Central memory CD4-positive, alpha-beta T cell (primary cell): Measurements from ENCODE around the gene CD8A.
"Not testable (repeated sequence)": the region's sequence is repeated elsewhere in the genome, so short reads cannot be mapped to it uniquely, and the experiment has no call there.

Source experiments
- DNase-seq: peaks from one replicate; pipeline ENCODE4 v3.0.0; 2022
- total RNA-seq, 3 experiments: gene quantifications; one replicate each; lab custom pipeline; 2026; lab: John Stamatoyannopoulos, UW

CD8A gene
- total RNA-seq = 0.14 to 1.7 (median 0.65) reads per million in 3 experiments

DNA sequence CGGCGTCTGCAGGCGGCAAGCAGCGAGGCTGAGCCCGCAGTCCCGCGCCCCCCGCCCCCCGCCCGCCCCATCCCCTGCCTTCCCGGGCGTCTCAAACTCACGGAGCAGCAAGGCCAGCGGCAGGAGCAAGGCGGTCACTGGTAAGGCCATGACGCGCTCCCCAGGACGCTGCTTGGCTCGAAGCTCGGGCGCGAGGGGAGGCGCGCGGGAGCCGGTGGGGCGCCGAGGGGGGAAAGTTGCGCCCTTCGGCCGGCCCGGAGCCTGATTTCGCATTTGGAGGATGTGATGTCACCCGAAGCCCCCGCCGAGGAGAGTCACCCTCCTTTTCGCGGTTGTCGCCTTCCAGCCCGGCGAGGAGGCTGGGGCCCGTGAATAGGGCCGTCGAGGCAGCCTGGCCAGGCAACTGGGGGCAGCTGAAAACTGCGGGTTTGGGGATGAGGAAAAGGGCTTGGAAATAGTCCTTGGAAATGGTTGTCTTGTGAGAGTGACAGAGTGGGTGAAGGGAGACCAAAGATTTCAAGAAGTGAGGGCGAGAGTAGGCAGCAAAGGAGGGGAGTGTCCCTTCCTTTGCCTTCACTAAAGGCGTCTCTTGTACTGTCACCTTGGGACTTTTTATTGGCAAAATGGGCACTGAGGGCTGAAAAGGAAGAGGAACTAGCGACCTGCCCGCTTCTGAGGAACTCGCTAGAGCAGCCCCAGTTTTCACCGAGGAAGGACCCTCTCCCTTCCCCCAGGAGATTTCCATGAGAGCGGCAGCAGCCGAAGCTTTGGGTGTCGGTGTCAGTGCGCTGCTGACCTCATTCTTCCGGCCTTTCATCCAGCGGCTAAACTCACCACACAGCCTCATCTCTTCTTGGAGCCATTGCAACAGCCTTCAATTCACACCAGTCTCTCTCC lies at the start of gene CD8A:
Gene CD8A (minus strand): TSS at position 238 of the 897 bp plus-strand sequence. CDS start 88 bp downstream, at position 150.
- no peak for DNase-seq

DNA sequence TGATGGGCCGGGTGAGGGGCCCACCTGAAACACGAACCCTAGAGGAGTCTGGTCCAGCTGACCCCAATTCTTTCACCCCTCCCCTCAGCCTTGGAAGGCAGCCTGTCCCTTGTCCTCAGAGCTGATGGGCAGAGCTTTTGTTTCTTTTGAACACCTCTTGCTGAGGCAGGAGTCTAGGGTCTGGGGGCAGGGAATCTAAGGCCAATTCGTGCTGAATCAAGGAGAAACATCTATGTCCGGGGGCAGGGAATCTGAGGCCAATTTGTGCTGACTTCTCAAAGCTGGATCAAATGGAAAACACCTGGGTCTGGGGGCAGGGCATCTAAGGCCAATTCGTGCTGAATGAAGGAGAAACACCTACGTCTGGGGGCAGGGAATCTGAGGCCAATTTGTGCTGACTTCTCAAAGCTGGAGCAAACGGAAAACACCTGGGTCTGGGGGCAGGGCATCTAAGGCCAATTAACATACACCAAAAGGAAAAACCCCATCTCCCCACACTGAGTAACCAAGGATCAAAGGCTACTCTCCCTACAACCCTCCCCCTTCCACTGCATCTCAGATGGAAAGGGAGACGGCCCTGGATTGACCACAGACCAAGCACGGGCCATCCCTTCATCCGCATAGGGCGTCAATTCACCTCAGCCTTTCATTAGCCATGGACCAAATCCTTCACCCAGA lies 49.3 kb upstream of the CD8A start:
- DNase-seq = not testable (repeated sequence)

DNA sequence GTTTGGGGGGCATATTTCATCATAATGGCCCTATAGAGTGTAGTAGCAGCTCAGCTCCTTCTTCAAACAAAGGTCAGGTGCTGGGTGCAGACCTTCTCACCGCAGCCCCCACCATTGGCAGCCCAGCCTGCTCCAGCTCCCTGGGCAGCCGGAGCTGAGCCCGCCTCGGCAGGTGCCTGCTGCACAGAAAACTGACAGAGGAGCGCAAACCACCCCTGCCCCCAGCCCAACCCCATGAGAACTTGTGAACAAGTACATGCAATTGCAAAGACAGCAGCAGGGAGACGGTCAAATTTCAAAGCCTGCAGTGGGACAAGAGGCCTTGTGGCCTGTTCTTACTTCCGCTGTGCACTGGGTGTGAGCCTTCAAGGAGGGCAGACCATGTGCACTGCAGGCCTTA lies 48.7 kb upstream of the CD8A start:
- DNase-seq = not testable (repeated sequence)

DNA sequence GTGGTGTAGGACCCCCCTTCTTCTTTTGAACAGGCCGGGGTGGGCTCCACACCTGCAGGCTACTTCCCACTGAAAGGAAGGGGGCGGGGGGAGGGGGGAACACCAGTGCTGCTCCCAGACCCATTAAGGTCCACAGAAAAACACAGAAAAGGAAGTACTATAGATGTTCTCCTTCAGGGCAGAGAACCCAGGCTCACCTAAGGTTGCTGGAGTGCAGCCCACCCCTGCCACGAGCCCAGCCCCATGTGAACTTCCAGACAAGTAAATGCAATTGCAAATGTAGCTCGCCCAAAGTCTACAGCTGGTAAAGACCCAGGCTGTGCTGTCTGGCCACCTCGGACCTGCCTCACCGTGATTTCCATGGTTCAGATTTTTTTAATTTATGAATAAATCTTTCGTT lies 47.0 kb upstream of the CD8A start:
- not testable (repeated sequence) for DNase-seq

DNA sequence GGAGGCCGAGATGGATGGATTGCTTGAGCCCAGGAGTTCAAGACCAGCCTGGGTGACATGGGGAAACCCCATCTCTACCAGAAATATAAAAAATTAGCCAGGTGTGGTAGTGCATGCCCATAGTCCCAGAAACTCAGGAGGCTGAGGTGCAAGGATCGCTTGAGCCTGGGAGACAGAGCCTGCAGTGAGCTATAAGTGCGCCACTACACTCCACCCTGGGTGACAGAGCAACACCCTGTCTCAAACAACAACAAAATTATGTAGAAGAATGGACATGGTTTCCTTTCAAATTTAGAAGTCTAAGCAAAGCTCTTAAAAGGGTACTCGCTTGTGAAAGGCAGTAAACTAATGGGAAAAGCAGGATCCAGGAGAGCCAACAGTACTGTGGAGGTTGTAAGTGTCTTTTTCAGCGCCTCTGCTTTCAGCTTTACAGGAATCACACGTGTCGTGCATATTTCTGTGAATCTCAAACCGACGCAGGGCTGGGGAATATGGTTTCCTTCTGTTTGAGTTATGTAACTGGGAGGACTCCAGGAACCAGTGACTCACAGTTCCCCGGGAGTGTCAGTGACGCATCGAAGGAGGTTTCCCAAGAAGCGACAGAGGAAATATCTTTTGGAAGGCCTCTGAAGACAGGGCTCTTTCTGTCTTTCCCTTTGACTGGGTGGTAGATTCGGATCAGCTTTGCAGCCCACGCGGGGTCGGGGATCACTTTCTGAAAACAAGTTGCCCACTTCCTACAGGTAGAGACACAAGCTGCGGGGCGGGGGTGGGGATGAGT lies 46.4 kb upstream of the CD8A start:
- DNase-seq = not testable (repeated sequence)

DNA sequence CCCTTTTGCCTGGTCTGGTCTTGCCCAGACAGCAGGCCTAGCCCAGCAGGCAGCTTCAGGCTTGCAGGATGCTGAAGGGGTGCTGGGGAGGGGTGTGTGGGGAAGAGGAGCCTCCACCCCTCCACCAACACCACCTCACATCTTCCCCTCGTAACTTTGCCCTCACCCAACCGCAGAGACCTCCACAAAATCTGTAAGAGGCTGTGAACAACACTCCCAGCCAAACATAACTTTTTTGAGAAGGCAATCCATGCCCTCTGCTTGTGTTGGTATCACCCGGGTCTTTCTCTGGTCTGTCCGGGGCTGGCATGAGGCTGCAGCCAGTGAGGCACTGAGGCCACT lies 44.8 kb upstream of the CD8A start:
- not testable (repeated sequence) for DNase-seq

GRCh38 chr2:86833315-86833714 lies 42.6 kb upstream of the CD8A start:
- DNase-seq = no peak

DNA sequence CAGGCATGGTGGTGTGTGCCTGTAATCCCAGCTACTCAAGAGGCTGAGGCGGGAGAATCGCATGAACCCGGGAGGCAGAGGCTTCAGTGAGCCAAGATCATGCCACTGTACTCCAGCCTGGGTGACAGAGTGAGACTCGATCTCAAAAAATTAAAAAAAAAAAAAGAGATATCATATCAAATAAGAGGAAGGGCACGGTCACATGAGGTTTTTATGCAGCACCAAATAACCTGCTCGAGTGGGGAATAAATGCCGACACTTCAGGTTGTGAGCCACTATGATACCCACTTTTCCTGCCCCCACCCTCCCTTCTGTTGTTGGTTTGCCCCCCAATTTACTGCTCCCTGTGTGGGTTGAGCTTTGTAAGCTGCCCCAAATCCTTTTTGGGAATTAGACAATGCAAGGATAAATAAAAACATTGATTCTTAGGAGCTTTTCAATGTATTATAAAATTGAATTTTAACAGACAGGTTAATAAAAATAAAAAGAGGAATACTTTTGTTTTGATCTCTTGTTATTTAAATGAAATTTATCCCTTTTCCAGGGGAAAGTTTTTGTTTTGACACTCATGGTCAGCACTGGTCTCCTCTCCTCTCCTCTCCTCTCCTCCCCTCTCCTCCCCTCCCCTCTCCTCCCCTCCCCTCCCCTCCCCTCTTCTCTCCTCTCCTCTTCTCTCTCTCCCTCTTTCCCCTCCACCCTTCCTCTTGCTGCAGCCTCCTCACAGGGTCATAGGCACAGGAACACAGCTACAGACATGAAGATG lies 41.8 kb upstream of the CD8A start:
- DNase-seq = no peak

GRCh38 chr2:86831537-86831936 lies 40.8 kb upstream of the CD8A start:
- DNase-seq = no peak

DNA sequence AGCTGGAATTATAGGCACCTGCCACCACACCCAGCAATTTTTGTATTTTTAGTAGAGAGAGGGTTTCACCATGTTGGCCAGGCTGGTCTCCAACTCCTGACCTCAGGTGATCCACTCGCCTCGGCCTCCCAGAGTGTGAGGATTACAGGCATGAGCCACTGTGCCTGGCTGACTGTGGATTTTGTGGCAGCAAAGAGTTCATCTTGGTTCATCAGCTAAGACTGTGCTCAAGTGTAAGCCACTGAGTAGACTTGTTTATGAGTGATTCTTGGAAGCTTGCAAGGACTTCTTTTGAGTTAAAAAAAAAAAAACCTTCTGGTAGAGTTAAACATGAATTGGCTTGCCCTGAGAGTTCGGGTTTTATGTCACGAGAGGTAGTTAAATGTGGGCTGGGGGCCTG lies 36.2 kb upstream of the CD8A start:
- DNase-seq = no peak

DNA sequence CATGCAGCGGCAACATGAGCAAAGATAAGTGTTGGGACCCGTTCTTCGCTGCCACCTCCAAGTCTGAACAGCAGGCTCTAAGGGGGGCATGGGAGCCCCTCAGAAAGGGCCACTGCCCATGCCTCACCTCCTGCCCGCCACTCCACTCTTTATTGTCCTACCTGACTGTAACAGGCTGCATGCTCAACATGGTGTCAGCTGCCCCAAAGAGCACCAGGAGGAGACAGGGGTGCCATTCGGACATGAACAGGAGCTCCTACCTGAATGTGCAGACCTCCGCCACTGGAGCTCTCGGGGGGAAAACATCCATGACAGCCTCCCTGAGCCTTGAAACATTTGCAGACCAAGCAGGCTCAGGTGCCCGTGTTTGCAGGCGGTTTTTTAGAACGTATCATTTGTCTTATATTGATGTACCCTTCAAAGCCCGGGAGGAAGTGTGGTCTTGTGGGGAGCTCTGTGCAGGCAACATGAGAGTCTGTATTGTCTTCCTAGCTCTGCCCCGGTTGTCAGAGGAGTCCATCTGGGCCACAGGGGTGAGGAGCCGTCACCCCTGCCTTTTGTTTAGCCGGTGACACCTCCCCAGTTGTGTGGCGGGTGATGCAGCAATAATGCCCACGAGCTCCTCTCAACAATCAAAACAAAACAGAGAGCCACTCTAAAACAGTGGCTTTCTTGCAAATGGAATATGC lies 35.1 kb upstream of the CD8A start:
- peak; percentile 2 for DNase-seq

- DNase-seq = no peak
These were observed 34.5 kb upstream of the CD8A start for GRCh38 chr2:86825036-86825692.

DNA sequence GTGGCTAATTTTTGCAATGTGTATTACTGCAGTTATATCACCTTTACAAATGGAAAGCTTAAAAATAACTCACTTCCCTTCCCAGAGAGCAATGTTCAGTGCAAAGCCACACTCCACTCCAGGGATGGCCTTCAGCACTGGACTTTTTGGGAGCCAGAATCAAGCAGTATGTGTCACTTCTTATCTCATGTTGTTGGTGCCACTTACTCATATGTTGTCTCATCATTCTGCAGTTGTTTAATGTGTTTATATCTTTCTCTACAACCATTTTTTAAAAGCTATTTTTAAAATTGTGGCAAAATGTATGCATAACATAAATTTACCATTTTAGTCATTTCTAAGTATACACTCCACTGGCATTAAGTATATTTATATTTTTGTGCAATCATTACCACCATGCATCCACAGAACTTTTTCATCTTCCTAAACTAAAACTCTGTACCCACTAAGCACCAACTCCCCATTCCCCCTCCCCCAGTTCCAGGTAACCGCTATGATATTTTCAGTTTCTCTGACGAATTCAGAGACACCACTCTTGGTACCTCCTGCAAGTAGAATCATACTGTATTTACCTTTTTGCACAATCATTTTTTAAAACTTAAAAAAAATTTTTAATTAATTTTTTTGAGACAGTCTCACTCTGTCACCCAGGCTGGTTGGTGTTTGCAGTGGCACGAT lies 32.1 kb upstream of the CD8A start:
- no peak for DNase-seq

DNA sequence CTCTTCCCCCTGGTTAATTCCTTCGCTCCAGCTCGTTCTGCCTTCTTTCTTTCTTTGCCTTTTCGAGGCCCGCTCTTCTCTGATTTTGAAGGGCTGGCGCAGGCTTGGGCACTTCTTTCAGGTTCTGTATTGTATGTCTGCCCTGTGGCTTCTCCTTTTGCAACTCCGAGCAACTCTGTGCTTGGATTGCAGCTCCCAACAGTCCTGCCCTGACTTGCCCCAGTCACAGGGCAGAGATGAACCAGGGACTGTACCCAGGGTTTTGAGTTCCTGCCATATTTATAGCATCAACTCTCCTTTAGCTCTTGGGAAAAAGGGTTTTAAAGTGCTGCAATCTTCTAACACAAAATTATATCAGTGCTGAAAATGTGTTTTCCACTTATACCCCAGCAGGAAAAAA lies 31.1 kb upstream of the CD8A start:
- DNase-seq = no peak

DNA sequence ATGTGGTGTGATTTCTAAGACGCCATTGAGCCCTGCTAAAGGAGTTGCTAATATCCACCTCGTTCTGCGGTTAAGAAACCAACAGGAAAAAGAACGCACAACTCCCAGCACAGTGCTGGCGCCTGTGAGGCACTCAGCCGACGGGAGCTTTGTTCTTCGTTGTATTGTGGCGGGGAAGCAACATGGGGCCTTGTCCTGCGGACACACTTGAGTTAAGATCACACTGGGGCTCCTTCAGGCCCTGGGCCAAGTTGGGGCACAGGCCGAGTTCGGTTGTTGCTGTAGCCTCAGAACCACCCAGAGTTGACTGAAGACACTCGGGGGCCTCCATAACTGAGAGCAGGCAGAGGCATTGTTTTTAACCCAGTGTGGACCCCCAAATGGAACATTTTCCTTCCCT lies 30.6 kb upstream of the CD8A start:
- DNase-seq = no peak

- no peak for DNase-seq
These were observed 28.2 kb upstream of the CD8A start for GRCh38 chr2:86818957-86819356.

GRCh38 chr2:86818114-86818801 lies 27.5 kb upstream of the CD8A start:
- no peak for DNase-seq

- no peak for DNase-seq
These were observed 24.9 kb upstream of the CD8A start for GRCh38 chr2:86815611-86816010.

GRCh38 chr2:86809481-86810121 lies 18.9 kb upstream of the CD8A start:
- no peak for DNase-seq
